GF-D8 (cell line): ENCODE measurements around the gene FTCD.

ENCODE experiments used
- DNase-seq: peaks from one replicate; lab custom pipeline; 2025; lab: John Stamatoyannopoulos, UW

The FTCD gene

GRCh38 chr21:46092811-46093667 lies 62.3 kb downstream of the FTCD start:
- DNase-seq, result no peak

DNA sequence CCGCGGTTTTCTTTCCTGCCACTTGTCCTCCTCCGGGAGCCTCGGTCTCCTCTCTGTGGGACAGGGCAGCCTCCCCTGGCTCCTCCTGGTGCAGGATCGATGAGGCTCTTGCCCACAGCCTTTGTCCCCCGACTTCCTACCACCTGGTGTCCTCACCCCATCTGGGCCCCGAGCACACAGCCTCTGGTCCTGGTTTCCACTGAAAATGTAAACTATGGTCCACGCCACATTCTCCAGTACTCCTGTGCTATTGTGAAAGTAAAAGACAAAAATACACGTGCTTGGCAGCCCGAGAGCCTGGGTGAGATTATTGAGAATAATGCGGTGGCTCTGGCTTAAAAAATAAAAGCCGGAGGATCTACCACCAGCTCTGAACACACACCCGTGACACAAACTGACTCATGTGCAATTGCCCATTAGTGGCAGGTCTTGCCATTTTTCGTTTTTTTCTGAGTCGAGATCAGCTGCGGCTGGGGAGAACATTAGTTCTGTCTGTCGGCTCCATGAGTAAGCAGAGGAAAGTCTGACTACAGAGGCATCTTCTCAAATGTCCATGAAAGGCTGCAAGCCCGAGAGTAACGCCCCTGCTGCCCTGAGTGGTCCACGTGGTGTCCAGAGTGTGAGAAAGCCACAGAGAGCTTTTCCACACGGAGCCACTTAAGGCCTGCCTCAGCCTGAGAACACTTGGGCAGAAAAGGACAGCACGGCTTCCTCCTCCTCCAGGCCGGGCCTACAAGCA lies 63.2 kb downstream of the FTCD start:
- no peak for DNase-seq

GRCh38 chr21:46091631-46092025 lies 63.8 kb downstream of the FTCD start:
- no peak for DNase-seq

- DNase-seq, result no peak
Measured at GRCh38 chr21:46091118-46091517, 64.3 kb downstream of the FTCD start.

- no peak for DNase-seq
Measured at GRCh38 chr21:46089285-46089684, 66.1 kb downstream of the FTCD start.

DNA sequence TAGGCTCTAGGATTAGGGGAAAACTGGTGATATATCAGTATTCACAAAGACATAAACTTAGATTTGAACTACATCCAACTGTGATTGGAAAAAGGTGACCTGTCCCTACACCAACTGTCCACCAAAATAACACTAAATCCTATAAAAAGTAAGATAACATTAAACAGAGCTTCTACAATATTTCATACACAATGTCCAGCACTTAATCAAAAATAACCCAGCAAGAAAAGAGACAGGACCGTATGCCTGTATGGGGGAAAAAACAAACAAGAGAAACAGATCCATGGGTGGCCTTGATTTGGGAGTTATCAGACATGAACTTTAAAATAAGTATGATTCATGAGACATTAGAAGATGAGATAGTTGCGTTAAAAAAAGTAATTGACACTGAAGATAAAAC lies 67.2 kb downstream of the FTCD start:
- no peak for DNase-seq

- DNase-seq, result no peak
Measured at GRCh38 chr21:46087641-46088040, 67.7 kb downstream of the FTCD start.
